Activated CD8-positive, alpha-beta memory T cell treated with anti-CD3 and anti-CD28 coated beads, Interleukin-2, amount 50 U/mL, for 24 hours (primary cell): ENCODE data around the gene RERG.

Source experiments
- DNase-seq: peaks from one replicate; pipeline ENCODE4 v3.0.0-alpha.2; 2020; ENCODE audit errors: extremely low read depth

RERG gene

GRCh38 chr12:15188127-15188526 is 33.1 kb downstream of the RERG start:
- DNase-seq: no peak

DNA sequence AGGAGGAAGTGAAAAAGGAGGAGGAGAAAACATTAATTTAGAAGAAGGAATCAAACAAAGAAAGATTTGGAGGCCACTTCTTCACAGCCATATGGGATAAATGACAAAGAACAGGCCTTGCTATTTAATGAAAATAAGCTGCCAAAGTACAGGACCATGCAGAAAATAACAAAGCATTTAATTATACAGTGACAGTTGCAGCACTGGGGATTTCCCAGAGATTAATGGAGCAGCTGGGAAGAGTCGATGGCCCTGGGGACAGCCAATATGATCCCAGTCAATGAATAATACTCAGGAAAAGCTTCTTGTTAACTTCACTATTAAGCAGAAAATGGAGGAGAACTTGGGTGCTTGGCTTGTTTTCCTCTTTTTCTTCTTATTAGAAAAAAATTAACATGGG is 34.6 kb downstream of the RERG start:
- no peak for DNase-seq

GRCh38 chr12:15184484-15184883 is 36.7 kb downstream of the RERG start:
- DNase-seq: no peak

DNA sequence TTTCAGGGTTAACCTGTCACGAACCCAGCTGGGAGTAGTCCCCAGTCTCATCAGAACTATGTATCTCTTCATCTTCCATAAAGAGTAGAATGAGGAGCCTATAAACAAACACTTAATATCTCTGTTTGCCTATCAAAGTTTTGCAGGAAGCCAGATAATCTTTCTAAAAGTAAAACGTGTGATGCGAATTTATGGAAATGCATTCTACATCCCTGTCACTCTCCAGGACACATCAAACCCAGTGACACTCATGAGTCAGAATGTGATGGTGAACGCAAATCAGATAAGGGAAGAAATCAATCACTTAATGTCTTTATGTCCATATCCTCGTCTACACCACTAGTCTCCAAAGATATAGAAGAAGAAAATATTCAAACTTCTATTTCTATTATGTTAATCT is 37.4 kb downstream of the RERG start:
- no peak for DNase-seq

GRCh38 chr12:15181017-15181683 is 40.1 kb downstream of the RERG start:
- no peak for DNase-seq

GRCh38 chr12:15180325-15180724 is 40.9 kb downstream of the RERG start:
- no peak for DNase-seq

DNA sequence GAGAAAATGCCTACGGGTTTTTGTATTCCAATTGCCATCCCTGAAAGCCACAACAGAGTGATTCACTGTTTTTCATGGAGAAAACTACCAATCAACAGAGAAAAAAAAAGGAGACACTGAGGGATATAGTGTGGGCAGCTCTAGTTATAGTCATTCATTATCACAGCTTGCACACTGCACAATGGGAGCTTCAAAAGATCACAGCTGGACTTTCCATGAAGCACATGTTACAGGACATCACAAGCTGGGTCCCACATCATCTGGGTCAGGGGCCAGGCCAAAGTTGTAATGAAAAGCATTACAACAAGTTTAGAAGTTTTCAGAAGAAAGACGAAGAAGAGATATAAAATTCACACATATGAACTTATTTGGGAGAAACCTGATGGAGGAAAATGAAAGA is 41.5 kb downstream of the RERG start:
- no peak for DNase-seq

DNA sequence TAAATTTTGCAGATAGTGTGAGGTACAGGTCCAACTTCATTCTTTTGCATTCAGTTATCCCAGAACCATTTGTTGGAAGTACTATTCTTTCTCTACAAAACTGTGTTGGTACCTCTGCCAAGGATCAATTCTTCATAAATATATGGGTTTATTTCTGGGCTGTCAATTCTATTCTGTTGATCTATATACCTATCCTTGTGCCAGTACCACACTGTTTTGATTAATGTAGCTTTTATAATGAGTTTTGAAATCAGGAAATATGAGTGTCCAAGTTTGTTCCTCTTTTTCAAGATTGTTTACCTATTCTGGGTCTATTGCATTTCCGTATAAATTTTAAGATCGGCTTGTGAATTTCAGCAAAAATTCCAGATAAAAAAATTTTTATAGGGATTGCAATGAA is 48.1 kb downstream of the RERG start:
- no peak for DNase-seq

DNA sequence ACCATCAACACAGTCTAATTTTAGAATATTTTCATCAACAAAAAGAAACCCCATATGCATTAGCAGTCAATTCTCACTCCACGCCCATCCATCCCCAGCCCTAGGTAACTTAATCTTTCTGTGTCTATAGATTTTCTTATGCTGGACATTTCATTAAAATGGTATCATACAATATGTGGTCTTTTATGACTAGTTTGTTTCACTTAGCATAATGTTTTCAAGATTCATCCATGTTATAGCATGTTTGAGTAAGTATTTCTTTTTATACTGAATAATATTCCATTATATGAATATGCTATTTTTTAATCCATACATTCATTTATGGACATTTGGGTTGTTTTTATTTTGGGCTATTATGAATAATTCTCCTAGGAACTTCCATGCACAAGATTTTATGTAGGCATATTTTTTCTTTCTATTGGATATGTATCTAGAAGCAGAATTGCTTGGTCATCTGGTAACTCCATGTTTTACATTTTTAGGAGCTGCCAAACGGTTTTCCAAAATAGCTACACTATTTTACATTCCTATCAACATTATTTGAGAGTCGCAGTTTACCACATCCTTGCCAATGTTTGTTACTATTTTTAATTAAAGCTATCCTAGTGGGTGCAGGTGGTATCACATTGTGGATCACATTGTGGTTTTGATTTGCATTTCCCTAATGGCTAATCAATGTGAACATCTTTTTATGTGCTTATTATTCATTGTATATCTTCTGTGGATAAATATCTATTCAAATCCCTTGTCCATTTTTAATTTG is 49.0 kb downstream of the RERG start:
- no peak for DNase-seq

DNA sequence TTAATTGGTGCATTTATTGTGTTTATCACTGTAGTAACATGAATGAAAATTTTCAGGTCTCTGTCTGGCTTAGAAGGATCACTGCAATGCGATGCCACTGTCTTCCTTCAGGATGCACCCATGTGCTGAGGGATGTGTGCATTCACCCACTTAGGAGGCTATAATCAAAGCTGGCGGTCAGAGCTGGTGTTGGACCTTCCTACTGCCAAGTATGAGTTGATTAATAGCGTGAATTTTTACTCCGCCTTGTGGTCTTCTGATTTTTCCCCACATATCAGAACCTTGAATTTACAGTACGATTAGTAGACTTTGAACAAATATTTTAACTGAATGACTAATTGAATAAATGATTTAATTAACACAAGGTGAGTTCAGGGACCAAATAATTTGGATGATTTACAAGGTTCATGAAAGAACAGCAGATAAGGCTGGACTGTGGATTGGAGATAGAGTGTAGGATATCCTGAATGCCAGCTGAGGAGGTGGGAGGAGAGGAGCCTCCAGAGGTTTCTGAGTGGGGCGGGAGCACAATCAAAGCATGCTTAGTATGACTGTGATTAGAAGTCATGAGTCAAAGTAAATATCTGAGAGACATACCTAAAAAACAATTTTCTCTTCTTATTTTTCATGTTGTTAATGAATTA is 50.1 kb downstream of the RERG start:
- no peak for DNase-seq

- DNase-seq: no peak
Observed at GRCh38 chr12:15168026-15168678, 53.1 kb downstream of the RERG start.

DNA sequence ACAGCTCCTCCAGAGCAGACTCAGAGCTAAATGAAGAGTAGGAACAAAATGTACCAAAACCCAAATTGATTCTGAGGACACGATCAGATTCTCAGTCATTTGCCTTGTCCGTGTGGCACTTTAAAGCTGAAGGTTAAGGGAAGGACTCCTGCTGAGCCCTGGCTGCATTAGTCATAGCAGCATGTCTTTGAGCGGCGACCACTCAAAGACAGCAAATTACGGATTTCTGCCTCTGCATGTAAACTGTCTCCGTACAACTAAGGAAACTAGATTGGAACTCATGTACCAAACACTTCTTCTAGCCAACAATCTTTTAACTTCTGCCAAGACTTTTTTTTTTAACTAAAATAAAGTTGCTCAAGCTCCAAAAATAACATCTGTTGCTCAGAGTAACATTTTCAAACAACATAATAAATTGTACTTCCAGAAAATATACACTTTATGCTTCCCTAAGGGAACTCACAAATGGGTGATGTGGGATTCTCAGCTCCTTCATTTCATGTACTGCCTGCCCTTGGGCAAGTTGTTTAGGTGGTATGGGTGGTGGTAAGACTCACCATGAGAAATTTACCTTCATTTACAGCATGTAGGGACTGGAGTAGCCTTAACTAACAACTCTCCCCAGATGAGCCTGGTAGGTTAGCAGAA is 56.1 kb downstream of the RERG start:
- no peak for DNase-seq

DNA sequence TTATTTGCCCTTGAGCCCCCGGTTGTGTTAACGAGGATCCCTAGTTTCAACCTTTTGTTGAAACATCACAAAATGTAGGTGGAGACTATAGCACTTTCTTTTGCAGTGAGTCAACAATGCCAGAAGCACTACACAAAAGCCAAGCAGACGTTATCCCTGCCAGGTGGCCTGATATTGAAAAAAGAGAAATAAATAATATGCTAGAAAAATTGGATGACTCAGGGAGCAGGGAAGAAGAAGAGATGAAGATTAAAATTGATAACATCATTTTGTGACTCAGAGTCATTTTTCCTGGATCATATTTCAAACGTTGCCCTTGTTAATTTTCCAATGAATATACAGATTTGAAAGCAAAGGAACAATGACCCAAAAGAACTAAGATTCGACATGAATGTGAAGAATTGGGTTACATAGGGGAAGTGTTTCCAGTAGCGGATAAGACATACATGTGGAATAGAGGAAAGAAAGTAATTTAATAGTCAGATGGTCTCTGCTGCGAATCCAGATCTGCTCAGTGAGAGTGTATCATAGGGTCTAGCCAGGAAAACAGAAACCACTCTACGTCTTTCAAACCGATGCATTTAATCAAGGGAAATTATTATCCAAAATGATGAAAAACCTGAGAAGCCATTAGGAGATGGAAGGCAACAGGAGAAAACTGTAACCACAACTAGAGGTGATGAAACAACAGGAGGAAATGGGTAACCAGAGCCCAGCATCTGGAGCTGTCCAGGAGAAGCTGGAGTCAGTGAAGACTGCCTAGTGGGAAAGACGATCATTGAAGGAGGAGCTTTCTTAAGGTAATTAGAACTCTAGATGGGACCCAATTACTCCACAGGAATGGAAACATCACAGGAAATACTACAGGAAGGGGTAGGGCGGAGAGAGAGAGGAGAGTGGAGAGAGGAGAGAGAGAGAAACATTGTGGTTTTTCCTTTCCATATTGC is 57.9 kb downstream of the RERG start:
- no peak for DNase-seq

DNA sequence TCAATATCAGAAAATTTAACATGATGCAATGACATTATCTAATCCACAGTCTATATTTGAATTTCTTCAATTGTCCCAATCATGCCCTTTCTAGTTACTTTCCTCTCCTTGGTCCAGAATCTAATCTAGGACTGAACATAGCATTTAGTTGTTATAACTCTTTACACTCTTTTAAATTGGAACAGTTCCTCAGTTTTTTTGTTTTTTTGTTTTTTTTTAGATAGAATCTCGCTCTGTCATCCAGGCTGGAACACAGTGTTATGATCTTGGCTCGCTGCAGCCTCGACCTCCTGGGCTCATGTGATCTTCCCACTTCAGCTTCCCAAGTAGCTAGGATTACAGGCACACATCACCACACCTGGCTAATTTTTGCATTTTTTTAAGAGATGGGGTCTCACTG is 63.1 kb downstream of the RERG start:
- DNase-seq: no peak

DNA sequence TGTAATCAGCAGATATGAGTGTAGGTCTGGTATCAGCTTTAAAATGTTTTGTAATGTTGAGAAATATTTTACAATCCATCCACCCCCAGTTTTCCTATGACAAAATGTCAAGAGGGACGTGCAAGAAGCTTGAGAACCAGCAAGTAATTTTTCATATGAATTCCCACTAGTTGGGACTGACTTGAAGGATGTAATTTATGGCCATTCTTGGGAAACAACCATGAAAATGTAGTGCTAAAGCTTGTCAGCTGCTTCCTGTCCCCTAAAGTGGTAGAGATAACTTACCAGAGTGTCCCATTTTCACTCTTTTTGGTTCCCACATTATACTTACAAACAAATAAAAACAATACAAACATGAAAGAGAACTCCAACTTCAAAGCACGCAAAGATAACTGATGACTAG is 63.9 kb downstream of the RERG start:
- no peak for DNase-seq

GRCh38 chr12:15155271-15155670 is 65.9 kb downstream of the RERG start:
- DNase-seq: no peak

DNA sequence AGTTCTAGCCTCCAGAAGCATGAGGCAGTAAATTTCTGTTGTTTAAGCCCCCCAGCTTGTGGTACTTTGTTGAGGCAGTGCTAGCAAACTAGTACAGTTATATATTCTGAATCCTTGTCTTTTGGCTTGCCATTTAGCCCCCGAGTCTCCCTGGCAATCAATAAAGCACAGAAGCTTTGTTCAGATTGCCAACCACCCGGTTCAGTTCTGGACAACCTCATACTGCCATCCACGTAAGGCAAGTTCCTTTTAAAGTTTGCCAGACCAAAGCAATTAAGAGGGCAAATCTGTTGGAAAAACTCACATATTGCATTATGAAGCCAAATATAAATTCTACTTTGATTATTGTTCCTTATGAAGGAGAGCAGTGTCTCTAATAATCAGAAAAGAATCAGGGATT is 67.1 kb downstream of the RERG start:
- no peak for DNase-seq

- no peak for DNase-seq
Observed at GRCh38 chr12:15152868-15153267, 68.3 kb downstream of the RERG start.

GRCh38 chr12:15152456-15152855 is 68.8 kb downstream of the RERG start:
- no peak for DNase-seq

GRCh38 chr12:15151161-15152091 is 69.8 kb downstream of the RERG start:
- no peak for DNase-seq
